Lower leg skin (tissue), 3 donors: ENCODE measurements around the gene ZBTB20.

Source experiments
- CTCF ChIP-seq, 3 donors: fragments of 450-650 bp; IDR thresholded peaks; one replicate each; pipeline ENCODE4 v1.5.1; 2016; ENCODE audit warnings: antibody characterized with exemption in 3 of 3, mild to moderate bottlenecking in 3 of 3, moderate library complexity in 2 of 3
- POLR2A ChIP-seq, 2 donors: fragments of 450-650 bp; IDR thresholded peaks; one replicate each; pipeline ENCODE4 v1.6.1; 2016 to 2017; ENCODE audit warnings: antibody characterized with exemption in 2 of 2, mild to moderate bottlenecking in 1 of 2, moderate library complexity in 1 of 2

DNA sequence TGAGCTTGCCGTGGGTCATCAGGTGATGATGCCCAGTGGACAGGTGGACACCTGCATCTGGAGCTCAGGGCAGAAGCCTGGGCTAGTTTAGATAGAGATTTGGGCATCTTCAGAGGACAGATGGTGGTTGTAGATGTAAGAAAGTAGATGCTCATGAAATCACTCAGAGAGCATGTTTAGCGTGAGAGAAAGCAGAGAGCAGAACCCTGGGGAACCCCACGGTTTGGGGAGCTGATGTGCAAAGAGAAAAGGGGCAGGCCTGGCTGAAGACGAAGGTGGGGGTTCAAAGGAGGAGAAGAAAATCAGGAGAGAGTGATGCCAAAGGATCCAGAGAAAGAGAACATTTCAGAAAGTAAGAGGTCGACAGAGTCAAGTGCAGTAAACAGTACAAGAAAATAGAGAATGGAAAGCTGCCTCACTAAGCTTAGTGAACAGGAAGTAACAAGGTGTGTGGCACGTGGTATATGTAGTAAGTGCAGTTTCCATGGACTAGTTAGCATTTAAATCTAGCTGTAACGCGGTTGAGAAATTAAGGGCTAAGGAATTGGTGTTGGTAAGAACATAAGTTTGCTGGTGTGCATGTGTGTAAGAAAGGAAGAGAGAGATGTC is 839.8 kb downstream of the ZBTB20 start:
- TF ChIP-seq CTCF (IDR thresholded peaks at IDR 0.05) = no peak
- no peak for TF ChIP-seq POLR2A (IDR thresholded peaks at IDR 0.05)
